ENCODE results near the gene ITPKB.
"Not testable (repeated sequence)": the region's sequence is repeated elsewhere in the genome, so short reads cannot be mapped to it uniquely, and the experiment has no call there.

The ITPKB gene

DNA sequence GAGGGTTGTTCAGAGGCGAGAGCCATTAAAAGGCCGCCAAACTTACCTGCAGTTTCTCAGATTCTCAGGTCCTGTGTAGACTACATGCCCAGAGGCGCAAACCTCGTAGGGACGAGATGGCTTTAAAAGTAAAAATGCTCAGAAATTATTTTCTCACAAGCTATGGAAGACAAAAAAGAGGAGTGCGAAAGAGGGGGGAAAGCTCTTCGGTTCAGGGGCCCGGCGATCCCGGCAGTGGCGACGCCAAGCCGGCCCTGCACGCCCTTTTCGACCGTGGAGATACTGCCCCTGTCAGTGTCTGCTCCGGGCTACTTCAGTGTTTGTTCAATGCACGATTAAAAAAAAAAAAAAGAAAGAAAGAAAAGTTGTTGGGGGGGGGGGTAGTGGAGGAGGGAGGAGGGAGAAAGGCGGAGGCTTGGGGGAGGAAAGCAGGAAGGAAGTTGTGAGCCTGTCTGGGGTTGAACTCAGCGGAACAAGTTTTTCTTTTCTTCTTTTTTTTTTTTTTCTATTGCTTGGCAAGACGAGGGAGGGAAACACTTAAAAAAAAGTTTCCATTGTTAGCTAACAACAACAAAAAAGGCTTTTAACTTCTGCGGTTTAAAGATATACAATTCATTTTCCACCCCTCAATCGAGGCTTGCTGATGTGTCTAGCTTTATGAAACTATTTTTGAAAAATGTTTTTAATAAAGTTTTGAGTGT, at the start of gene ITPKB:
Gene ITPKB (minus strand): TSS at position 288 of the 701 bp plus-strand sequence. CDS start 1,824 bp downstream, outside the sequence.
- DNase-seq, result no peak

DNA sequence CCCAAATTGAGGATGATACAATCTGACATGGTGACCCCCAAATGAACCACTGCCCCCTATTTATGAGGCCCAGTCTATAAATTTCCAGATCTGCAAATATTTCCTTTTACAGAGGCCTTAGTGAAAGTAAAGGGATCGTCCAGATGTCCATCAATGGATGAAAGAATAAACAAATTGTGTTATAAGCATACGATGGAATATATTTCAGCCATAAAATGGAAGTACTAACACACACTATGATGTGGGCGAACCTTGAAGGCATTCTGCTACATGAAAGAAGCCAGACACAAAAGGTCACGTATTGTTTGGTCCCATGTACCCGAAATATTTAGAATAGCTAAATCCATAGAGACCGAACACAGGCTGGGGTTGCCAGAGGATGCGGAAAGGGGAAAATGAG, 48.6 kb upstream of the ITPKB start:
- no peak for DNase-seq

DNA sequence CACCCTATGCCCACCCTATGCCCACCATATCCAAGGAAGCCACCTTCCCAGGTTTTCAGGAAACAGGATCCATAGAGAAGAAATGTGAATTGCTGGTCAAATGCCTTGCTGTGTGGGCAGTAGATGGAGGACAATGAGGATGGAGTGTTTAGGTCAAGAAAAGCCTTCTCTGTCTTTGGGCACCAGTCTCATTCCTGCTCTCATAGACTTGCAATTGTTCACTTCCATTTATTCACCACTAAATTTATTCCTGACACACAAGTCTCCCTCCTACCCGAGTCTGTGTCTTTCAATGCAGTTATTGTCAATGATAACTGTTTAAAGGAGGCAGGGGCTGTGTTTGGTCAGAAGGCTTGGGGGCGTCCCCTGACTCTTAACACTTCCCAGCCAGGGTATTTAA, 48.0 kb upstream of the ITPKB start:
- no peak for DNase-seq

DNA sequence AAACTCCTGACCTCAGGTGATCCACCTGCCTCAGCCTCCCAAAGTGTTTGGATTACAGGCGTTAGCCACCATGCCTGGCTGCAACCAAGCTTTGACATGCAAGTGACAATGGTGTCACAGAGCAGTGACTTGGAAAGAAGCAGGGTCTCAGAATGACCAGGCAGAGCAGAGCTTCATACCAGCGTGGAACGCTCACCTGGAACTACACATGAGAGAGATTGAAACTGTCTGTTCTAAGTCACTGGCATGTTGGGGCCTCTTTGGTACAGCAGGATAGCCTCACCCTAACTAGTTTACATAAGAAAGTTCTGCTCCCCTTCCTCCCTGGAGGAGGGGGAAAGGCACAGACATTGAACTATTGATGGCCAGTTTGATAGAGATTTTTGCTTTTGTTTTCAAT, 47.5 kb upstream of the ITPKB start:
- DNase-seq, result no peak

DNA sequence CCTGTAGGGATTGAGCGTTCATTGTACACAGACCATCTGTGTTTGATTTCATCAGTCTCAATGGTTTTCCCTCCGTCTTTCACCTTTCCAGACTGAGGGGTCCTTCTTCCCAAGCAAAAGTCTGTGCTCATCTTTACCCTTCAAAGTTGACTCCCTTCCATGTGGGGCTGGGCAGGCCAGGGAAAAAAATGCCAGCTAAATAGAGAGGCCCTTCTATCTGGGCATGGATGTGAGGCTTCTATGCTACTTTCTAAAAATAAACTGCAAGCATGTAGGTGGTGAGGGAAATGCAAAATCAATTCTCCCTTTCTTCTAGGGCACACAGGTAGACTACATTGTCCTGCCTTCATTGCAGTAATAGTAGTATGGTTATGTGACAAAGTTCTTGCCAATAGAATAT, 46.7 kb upstream of the ITPKB start:
- no peak for DNase-seq

DNA sequence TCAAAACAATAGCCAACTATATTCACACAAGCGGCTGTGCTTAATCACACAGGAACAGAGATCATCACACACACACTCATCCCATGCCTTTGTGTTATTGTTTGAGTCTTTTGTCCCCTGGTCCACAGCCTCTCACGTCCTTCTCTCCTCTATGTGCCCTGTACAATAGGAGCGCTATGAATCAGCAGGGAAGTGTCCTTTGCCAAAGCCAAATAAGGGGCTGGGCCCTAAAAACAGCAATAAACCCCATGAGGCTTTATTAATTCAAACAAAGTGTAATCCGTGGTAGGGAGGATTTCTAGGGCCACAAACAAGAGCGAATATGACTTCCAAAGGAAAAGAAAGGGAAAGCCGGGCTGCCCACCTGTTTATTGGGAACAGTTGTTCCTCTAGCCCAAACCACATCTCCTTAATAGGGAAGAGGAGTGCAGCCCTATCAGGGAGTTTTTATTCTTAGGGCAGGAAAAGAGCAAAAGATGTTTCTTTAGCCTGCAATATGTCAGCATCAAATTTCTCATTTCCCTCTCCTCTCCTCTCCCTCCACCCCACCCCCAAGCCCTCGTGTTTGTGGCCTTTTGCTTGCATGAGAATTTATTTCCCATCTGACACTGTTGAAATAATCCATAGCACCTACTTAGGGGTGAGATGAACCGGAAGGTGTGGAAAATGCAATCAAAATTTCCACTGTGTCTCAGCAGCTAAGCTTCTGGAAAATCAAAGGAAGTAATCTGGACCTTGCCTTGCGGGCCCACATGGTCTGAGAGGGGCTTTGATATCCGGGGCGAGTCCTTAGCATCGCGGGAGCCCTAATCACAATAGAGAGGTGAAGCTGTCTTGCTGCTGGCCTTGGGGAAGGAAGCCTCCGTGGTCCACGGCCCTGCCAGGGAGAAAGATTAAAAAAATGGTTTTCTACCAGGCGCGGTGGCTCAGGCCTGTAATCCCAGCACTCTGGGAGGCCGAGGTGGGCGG, 45.3 kb upstream of the ITPKB start:
- no peak for DNase-seq

DNA sequence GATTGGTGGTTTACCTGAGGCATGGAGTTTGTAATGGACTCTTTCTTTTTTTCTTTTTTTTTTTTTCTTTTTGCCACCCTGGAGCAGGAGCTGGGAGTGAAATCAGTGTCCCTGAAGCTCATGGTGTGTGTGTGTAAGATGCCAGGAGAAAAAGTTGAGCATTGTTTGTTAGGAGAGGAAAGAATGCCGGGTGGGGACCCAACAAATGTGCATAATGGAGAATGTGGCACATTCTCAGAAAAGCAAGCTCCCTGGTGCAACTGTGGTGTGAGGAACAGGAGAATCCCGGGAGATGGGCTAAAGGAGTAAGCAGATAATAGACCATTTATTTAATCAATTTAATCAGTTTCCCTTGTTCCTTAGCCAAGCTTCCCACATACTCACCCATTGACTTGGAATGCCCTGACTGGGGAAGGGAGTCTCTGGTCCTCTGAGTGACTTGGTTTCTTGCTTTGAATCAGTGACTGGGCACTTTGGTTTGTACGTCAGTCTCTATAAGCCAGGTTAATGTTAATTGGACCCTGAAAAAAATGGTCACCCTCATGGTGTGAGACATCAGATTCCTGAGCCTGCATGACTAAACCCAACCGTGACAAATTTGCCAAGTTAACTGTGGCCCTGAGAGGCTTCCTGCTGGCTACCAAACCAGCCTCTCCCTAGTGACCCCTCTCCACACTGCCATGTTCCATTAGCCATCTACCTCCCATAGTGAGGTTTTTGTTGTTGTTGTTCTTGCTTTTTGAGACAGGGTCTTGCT, 43.9 kb upstream of the ITPKB start:
- DNase-seq, result no peak

DNA sequence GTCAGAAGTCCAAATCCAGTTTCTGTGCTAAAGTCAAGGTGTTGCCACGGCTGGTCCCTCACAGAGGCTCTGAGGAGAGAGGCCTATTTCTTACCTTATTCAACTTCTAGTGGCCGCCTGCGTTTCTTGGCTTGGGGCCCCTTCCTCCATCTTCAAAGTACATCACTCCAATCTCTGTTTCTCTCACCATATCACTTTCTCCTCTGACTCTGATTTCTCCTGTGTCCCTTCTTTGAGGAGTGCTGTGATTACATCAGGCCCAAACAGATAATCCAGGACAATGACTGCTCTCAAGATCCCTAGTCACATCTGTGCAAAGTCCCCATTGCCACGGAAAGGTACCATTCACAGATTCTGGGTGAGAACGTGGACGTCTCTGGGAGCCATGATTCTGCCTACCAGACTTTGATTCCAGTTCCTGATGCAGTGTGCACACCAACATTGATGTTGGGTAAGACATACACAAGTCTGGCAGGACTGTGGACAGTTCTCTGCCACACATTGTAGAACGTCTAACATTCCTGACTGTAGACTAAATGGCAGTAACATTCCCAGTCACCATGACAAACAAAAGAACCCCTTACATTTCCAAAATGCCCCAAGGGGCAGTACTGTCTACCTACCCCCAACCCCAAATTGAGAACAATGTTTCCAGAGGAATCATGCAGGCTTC, 43.0 kb upstream of the ITPKB start:
- no peak for DNase-seq

DNA sequence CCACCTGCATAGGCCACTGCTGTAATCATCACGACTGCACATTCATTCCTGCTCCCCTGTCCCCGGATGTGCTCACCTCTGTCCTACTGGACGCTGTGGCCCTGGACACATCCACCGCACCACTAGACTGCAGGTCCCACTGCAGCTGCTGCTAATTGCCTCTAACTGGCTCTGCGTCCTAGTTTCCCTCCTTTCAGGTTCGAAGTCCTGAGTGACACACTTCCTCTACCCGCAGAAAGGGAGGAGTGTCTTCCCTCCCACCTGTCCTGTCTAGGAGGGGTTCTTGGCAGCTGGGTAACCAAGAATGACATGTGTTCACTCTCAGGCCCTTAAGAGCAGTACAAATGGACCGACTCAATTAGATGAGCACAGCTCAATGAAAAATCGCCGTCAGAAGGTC, 40.5 kb upstream of the ITPKB start:
- no peak for DNase-seq

DNA sequence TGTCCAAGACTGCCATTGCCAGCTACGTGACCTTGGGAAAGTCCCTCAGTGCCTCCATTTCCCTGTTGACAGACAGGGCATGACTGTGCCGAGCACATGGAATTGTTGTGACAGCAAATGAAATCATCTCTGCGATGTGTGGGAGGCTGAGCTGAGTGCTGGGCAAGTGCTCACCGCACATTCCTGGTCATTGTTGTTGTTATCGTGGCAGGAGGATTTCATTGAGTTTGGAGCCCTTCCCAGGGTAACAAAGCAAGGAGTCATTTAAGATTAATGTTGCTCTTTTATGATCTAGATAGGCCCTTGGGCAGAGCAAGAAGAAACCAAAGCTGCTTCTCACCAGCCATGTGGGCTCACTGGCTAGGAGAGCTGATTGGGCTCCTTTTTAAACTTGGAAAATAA, 39.6 kb upstream of the ITPKB start:
- DNase-seq, result no peak

DNA sequence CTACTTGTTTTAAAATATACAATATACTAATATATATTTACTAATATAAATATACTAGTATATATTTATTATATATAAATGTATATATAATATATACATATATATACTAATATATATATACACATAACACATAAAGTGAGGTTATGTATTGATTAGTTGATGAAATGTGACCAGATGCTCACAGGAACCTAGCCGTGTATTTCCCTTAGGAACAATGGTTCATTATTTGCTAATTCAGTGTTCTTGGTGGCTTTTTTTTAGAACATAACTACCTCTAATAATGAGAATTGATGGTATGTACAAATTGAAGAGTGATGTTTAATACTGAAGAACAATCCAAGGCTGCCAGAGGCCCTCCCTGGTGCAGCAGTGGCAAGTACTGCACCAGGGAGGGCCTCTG, 37.9 kb upstream of the ITPKB start:
- no peak for DNase-seq

DNA sequence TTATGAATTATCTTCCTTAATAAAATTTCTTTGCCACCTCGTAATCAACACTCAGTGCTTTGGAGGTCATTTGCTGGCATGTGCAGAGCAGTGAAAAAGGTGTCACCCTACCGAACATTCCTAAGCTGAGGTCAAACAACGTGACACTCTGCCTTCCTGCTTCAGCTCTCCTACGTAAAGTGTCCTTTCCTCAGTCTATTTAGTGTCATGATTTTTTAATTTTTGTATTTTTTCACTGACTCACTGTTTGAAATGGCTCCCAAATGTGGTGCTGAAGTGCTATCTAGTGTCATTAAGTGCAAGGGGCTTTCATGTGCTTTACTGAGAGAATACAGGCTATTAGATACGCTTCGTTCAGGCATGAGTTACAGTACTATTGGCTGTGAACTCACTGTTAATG, 37.0 kb upstream of the ITPKB start:
- DNase-seq, result no peak

DNA sequence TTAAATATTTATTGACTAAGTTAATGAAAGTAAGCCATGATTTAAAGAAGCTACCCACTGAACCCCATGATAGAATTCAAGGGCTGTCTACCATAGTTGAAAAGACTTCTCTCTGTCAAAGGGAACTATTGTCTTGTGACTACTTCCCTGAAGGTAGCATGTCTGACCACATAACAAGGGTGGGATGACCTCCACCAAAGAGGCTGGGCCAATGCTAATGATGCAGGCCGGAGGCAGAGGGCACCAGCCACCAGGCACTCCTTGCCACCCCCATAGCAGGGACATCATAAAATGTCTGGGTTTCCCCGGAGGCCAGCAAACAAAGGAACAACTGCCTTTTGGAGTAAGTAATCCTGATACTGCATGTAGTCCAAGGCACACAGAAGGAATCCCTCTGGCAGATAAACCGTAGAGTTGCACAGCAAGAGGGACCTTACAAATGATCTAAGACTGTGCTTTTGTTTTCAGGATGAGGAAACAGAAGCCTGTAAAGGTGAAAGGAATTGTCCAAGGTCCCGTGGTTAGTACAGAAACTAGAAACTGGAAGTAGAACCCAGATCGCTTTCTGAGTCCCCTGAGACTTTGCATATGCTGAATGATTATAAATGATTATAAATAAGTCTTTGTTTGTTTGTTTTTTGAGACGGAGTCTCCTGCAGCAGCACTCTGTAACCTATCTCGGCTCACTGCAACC, 33.5 kb upstream of the ITPKB start:
- DNase-seq, result no peak

DNA sequence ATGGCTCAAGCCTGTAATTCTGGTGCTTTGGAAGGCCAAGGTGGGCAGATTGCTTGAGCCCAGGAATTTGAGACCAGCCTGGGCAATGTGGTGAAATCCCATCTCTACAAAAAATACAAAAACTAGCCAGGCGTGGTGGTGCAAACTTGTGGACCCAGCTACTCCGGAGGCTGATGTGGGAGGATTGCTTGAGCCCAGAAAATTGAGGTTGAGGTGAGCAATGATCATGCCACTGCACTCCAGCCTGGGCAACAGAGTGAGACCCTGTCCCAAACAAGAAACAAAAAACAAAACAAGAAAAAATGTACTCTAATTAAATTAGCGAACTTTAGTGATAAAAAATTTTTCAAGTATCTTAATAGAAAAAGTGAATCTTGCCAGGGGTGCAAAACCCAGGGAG, 28.1 kb upstream of the ITPKB start:
- not testable (repeated sequence) for DNase-seq

DNA sequence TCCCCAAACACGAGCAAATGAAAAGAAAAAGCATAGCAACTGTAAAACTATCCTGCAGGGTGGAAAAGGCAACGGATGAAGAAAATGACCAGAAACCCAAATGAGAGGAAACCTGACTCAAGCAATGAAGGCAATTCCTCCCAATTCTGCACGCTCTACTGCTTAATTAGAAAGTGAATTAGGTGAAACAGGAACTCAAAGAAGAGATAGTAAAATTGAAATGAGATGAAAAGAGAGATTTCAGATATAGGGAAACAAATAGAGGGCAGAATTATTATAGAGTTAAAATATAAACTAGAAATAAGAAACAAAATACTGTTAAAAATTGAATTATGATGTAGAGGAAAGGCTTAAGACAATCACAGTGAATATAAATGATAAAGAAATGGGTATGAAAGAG, 27.5 kb upstream of the ITPKB start:
- DNase-seq, result no peak

DNA sequence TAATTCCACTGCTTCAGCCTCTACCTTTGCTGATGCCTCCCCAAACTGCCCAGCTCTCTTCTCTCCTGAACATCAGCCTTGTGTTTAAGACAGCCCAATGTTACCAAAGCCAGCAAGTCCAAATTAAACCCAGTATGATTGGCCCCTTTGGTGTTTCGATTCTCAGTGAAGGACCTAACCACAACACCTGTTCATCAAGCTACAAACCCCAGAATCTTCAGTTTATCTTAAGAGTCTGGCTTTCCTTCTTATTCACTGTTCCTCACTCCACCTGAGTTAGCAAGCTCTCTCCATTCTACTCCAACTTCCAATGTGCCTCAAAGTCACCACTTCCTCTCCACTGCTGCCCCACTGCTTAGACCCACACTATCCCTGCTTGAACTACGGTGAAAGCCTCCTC, 25.5 kb upstream of the ITPKB start:
- no peak for DNase-seq

DNA sequence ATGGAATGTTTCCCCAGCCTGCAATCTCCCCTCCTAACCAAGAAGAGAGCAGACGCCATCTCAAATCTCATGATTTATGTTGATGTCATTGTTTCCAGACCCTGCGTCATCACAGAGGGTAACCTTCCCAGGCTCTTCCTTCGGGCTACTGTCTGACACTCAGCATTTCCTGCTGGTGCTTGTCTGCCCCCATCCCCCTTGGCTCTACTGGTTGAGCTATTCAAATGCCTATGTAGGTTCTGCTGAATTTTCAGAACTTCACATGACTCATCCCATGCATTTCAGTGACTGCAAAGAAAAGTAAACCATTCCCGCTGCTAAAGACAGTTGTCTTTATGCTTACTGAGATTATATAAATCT, 24.8 kb upstream of the ITPKB start:
- no peak for DNase-seq

DNA sequence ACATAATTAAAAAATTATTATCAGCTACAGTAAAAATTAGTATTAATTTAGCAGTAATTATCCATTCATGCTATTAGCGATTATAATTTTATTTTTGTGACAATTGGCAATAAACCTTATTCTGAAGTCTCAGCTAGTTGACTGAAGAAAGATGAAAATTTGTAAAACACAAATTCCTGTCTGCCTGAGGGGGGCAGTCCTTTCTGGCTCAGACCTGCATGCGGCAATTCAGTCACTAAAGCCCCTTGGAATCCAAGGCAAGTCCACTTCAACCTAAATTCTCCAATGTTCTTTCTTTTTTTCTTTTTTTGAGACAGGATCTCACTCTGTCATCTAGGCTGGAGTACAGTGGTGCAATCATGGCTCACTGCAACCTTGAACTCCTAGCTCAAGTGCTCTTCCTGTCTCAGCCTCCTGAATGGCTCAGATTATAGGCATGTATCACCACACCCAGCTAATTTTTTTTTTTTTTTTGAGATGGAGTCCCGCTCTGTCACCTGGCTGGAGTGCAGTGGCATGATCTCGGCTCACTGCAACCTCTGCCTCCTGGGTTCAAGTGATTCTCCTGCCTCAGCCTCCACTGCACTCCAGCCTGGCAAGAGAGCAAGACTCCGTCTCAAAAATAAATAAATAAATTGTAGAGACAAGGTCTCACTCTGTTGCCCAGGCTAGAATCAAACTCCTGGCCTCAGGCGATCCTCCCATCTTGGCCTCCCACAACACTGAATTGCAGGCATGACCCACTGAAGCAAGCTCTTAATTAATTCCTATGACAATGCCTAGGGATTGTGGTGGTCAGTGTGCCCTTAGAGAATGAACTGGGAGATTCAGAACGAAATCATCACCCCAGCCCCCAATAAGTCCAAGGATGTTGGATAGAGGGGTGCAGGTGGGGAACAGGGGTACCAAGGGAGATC, 24.2 kb upstream of the ITPKB start:
- DNase-seq, result no peak

DNA sequence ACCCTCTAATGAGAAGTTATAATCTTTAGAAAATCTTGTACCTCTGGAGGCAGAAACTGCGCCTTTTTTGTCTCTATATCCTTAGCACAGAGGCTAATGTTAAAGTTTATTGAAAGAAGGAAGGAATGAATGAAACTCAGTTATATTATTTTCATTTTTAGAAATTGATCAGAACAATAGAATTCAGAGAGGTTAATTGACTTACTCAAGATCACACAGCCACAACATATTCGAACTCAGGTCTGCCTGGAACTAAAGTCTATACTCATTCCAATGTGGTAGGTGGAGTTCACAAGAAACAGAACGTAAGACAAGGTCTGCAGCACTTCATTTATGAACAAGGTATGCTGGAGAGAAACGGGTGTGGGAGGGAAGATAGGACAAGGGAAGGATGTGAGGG, 23.0 kb upstream of the ITPKB start:
- DNase-seq, result no peak

DNA sequence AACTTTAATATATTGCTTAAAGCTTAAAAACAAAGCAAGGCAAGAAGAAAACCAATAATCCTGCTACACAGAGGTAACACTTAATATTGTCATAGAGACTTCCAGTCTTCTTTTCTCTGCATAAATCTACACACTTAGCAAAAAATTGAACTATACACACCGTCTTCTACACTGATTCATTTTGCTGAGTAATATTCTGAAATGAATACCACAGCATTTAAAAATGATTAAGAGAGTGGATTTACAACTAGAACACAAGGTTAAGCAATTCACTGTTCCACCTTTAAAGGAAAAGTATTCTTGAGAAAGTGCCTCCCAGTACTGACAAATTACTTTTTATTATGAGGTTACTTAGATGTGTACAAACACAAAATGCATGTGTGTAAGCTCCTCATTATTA, 22.2 kb upstream of the ITPKB start:
- DNase-seq, result no peak

DNA sequence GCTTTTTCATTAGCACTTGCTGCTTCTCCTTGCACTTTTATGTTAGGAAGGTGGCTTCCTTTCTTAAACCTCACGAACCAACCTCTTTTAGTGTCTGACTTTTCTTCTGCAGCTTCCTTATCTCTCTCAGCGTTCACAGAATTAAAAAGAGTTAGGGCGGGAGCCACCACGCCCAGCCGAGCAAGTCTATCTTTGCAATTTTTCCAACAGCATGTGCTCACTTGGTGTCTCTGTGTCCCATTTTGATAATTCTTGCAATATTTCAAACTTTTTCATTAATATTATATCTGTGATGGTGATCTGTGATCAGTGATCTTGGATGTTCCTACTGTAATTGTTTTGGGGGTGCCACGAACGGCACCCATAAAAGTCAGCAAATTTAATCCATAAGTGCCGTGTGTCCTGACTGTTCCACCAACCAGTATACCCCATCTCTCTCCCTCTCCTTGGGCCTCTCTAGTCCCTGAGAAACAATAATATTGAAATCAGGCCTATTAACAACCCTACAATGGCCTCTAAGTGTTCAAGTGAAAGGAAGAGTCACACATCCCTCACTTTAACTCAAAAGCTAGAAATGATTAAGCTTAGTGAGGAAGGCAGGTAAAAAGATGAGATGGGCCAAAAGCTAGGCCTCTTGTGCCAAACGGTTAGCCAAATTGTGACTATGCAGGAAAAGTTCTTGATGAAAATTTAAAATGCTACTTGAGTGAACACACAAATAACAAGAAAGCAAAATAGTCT, 15.9 kb upstream of the ITPKB start:
- DNase-seq, result no peak

Data from NCI-H1694 (cell line).